Activated T-cell treated with anti-CD3 and anti-CD28 coated beads for 1 hour (primary cell): Measurements from ENCODE around the gene VASN.

Experiments
- DNase-seq: peaks from one replicate; pipeline ENCODE4 v3.0.0-alpha.2; 2020; ENCODE audit warnings: low read depth

The VASN gene

GRCh38 chr16:4426021-4426684, 54.5 kb downstream of the VASN start:
- DNase-seq, result no peak

- no peak for DNase-seq
These were observed 55.2 kb downstream of the VASN start for GRCh38 chr16:4426722-4427372.

- no peak for DNase-seq
These were observed 56.9 kb downstream of the VASN start for GRCh38 chr16:4428500-4428899.

GRCh38 chr16:4431023-4431422, 59.4 kb downstream of the VASN start:
- DNase-seq, result no peak
